IMR-90 (cell line): ENCODE data around the gene DHCR7. TPM values are rescaled to one million over a fixed set of nuclear protein-coding genes. Genes with fewer than 3 reads are reported as not detected.

ENCODE experiments used
- ATAC-seq: fragments of 200-7000 bp; cut with Tn5 transposase; 2 replicates; pipeline ENCODE4 v1.9.1; 2020; ENCODE audit warnings: low read depth, mild to moderate bottlenecking, moderate library complexity
- BruUV-seq: library from RNA; stranded (reverse); fragments of 400-500 nt; replicated peaks from 2 replicates; lab custom pipeline; 2021; lab: Mats Ljungman, UMichigan
- CTCF ChIA-PET: fragments of 300-600 bp; formaldehyde crosslinking; extraction: SDS; loops from one replicate; lab custom pipeline; 2021; ENCODE audit warnings: antibody characterized with exemption; lab: Yijun Ruan, JAX
- POLR2A ChIA-PET: fragments of 300-600 bp; sonication (Branson Sonifier 250); formaldehyde crosslinking; loops from one replicate; lab custom pipeline; 2022; ENCODE audit warnings: antibody characterized with exemption; ENCODE audit not compliant: unreplicated experiment; lab: Charles Lee
- DNase-seq: peaks from one replicate; pipeline ENCODE4 v3.0.0; 2013
- H2AFZ ChIP-seq: replicated peaks from 2 replicates; pipeline ENCODE3; 2013; ENCODE audit warnings: low read length, mild to moderate bottlenecking; ENCODE audit not compliant: poor library complexity
- H2AK5ac ChIP-seq: 2 replicates; pipeline ENCODE4 v1.6.1; 2013; ENCODE audit warnings: low read depth, low read length, inconsistent platforms
- H2AK9ac ChIP-seq: replicated peaks from 2 replicates; pipeline ENCODE3; 2013; ENCODE audit warnings: mild to moderate bottlenecking, low read depth, low read length, moderate library complexity; ENCODE audit not compliant: poor library complexity
- H2BK120ac ChIP-seq: 2 replicates; pipeline ENCODE4 v1.6.1; 2013; ENCODE audit warnings: low read depth, low read length, inconsistent platforms
- H2BK15ac ChIP-seq: 3 replicates; pipeline ENCODE4 v1.6.1; 2013; ENCODE audit warnings: low read depth, low read length, inconsistent platforms
- H2BK20ac ChIP-seq: 2 replicates; pipeline ENCODE4 v1.6.1; 2013; ENCODE audit warnings: low read depth, mild to moderate bottlenecking, inconsistent platforms, low read length, moderate library complexity
- H2BK5ac ChIP-seq: 2 replicates; pipeline ENCODE4 v1.6.1; 2013; ENCODE audit warnings: mild to moderate bottlenecking, low read depth, low read length, inconsistent platforms; ENCODE audit not compliant: poor library complexity, severe bottlenecking
- H3K14ac ChIP-seq: replicated peaks from 2 replicates; pipeline ENCODE4 v1.6.1; 2013; ENCODE audit warnings: low read depth, low read length, inconsistent platforms
- H3K18ac ChIP-seq: 2 replicates; pipeline ENCODE4 v1.6.1; 2013; ENCODE audit warnings: low read depth, low read length, control low read depth
- H3K23ac ChIP-seq: 2 replicates; pipeline ENCODE4 v1.6.1; 2013; ENCODE audit warnings: low read depth, low read length, inconsistent platforms
- H3K27ac ChIP-seq: 2 replicates; pipeline ENCODE4 v1.5.1; 2013; ENCODE audit warnings: mild to moderate bottlenecking, control low read depth, low read length; ENCODE audit not compliant: insufficient read depth
- H3K27me3 ChIP-seq: 2 replicates; pipeline ENCODE4 v1.6.1; 2013; ENCODE audit warnings: low read length; ENCODE audit not compliant: control insufficient read depth, insufficient read depth
- H3K36me3 ChIP-seq: 2 replicates; pipeline ENCODE4 v1.6.1; 2013; ENCODE audit warnings: low read length, mixed read lengths; ENCODE audit not compliant: control insufficient read depth, insufficient read depth
- H3K4ac ChIP-seq: 2 replicates; pipeline ENCODE4 v1.6.1; 2013; ENCODE audit warnings: low read depth, low read length, inconsistent platforms
- H3K4me1 ChIP-seq: 2 replicates; pipeline ENCODE4 v1.6.1; 2013; ENCODE audit warnings: low read length, mixed read lengths; ENCODE audit not compliant: control insufficient read depth, insufficient read depth
- H3K4me2 ChIP-seq: 2 replicates; pipeline ENCODE4 v1.6.1; 2013; ENCODE audit warnings: low read depth, mild to moderate bottlenecking, control low read depth, low read length, moderate library complexity
- H3K4me3 ChIP-seq: 2 replicates; pipeline ENCODE4 v1.5.1; 2013; ENCODE audit warnings: low read depth, mild to moderate bottlenecking, control low read depth, low read length, moderate library complexity; ENCODE audit not compliant: insufficient read depth
- H3K56ac ChIP-seq: 2 replicates; pipeline ENCODE4 v1.6.1; 2013; ENCODE audit warnings: low read length, inconsistent platforms; ENCODE audit not compliant: insufficient read depth; ENCODE audit errors: extremely low read depth
- H3K79me1 ChIP-seq, 2 experiments: 2 replicates each; pipeline ENCODE4 v1.6.1; 2013; ENCODE audit warnings: low read length in 2 of 2, inconsistent platforms in 1 of 2, low read depth in 1 of 2
- H3K9ac ChIP-seq: 2 replicates; pipeline ENCODE4 v1.6.1; 2013; ENCODE audit warnings: low read depth, low read length, control low read depth
- H3K9me1 ChIP-seq: 2 replicates; pipeline ENCODE4 v1.6.1; 2013; ENCODE audit warnings: low read length, inconsistent platforms; ENCODE audit not compliant: insufficient read depth
- H3K9me3 ChIP-seq: 2 replicates; pipeline ENCODE4 v1.6.1; 2013; ENCODE audit warnings: low read length; ENCODE audit not compliant: control insufficient read depth, insufficient read depth
- H4K20me1 ChIP-seq: 2 replicates; pipeline ENCODE4 v1.6.1; 2013; ENCODE audit warnings: low read length, inconsistent platforms; ENCODE audit not compliant: insufficient read depth
- H4K5ac ChIP-seq: 2 replicates; pipeline ENCODE4 v1.6.1; 2013; ENCODE audit warnings: mild to moderate bottlenecking, low read depth, low read length, control low read depth
- H4K8ac ChIP-seq, 2 experiments: 2 replicates each; pipeline ENCODE4 v1.6.1; 2013; ENCODE audit warnings: low read depth in 2 of 2, low read length in 2 of 2, control low read depth in 1 of 2, inconsistent platforms in 1 of 2
- H4K91ac ChIP-seq: 2 replicates; pipeline ENCODE4 v1.6.1; 2013; ENCODE audit warnings: low read depth, low read length, inconsistent platforms; ENCODE audit not compliant: insufficient read depth
- BHLHE40 ChIP-seq: fragments of 150-350 bp; IDR thresholded peaks from 2 replicates; pipeline ENCODE4 v1.6.1; 2016; ENCODE audit warnings: mild to moderate bottlenecking, low read depth, low read length
- CEBPB ChIP-seq: IDR thresholded peaks from 2 replicates; pipeline ENCODE4 v1.6.1; 2012; ENCODE audit warnings: low read depth, low read length, improper control_type of control experiment
- CHD1 ChIP-seq: IDR thresholded peaks from 2 replicates; pipeline ENCODE4 v1.6.1; 2012; ENCODE audit warnings: low read depth, low read length, improper control_type of control experiment
- FOS ChIP-seq: fragments of 150-350 bp; IDR thresholded peaks from 2 replicates; pipeline ENCODE4 v1.6.1; 2016; ENCODE audit warnings: low read depth, low read length
- MAFK ChIP-seq: IDR thresholded peaks from 2 replicates; pipeline ENCODE4 v1.6.1; 2012; ENCODE audit warnings: low read depth, low read length, improper control_type of control experiment
- MAZ ChIP-seq: IDR thresholded peaks from 2 replicates; pipeline ENCODE4 v1.6.1; 2012; ENCODE audit warnings: low read depth, mild to moderate bottlenecking, low read length, improper control_type of control experiment, moderate library complexity, borderline replicate concordance
- MXI1 ChIP-seq: IDR thresholded peaks from 2 replicates; pipeline ENCODE4 v1.6.1; 2012; ENCODE audit warnings: low read depth, mild to moderate bottlenecking, low read length, moderate library complexity, borderline replicate concordance
- NFE2L2 ChIP-seq: fragments of 150-350 bp; IDR thresholded peaks from 2 replicates; pipeline ENCODE4 v1.6.1; 2016; ENCODE audit warnings: low read depth, mild to moderate bottlenecking, low read length
- POLR2A ChIP-seq: IDR thresholded peaks from 2 replicates; pipeline ENCODE4 v1.6.1; 2012; ENCODE audit warnings: mild to moderate bottlenecking, low read depth, low read length
- RAD21 ChIP-seq: IDR thresholded peaks from 2 replicates; pipeline ENCODE4 v1.6.1; 2012; ENCODE audit warnings: low read length, improper control_type of control experiment
- RCOR1 ChIP-seq: IDR thresholded peaks from 2 replicates; pipeline ENCODE4 v1.6.1; 2012; ENCODE audit warnings: mild to moderate bottlenecking, low read length, improper control_type of control experiment; ENCODE audit not compliant: insufficient replicate concordance
- RFX5 ChIP-seq: IDR thresholded peaks from 2 replicates; pipeline ENCODE4 v1.8.0; 2012; ENCODE audit warnings: low read depth, mild to moderate bottlenecking, low read length, moderate library complexity
- SMC3 ChIP-seq: fragments of 150-350 bp; IDR thresholded peaks from 2 replicates; pipeline ENCODE4 v1.6.1; 2016; ENCODE audit warnings: low read depth, mild to moderate bottlenecking, antibody characterized with exemption, low read length, moderate library complexity
- WGBS, 2 experiments: methylation state at CpG; one replicate each; pipeline versions ENCODE4 v1.1.5 to v1.1.7; 2013; ENCODE audit warnings: missing lambda C conversion rate in 2 of 2; ENCODE audit not compliant: insufficient read length in 1 of 2; ENCODE audit errors: extremely low coverage in 2 of 2; 5-methylcytosine and 5-hydroxymethylcytosine counted together
- dilution Hi-C: fragments of 300-500 bp; cut with HindIII; formaldehyde crosslinking; loops from one replicate; pipeline ENCODE4 v1.14.3; 2018; ENCODE audit warnings: low sequenced_read_pairs; ENCODE audit not compliant: unreplicated experiment
- in situ Hi-C: fragments of 300-500 bp; cut with MboI; formaldehyde crosslinking; loops from 3 replicates; pipeline ENCODE4 v1.14.3; 2019; ENCODE audit warnings: low sequenced_read_pairs, inconsistent platforms, mixed read lengths
- intact Hi-C: fragments of 100-400 bp; cut with micrococcal nuclease; formaldehyde crosslinking; loops from 2 replicates; pipeline ENCODE4 v1.10.0; 2022
- polyA plus RNA-seq, 3 experiments: library from polyadenylated mRNA; depleted of rRNA; stranded (reverse); fragments of >200 nt; gene quantifications; 2 replicates each; pipeline ENCODE4 v1.2.3, GENCODE V29; 2012; ENCODE audit warnings: low replicate concordance in 1 of 3
- total RNA-seq: library from RNA; depleted of rRNA; stranded (reverse); fragments of >200 nt; gene quantifications from 2 replicates; pipeline ENCODE4 v1.2.3, GENCODE V29; 2012
- TF ChIP-seq, protein P1 (sequence below): conservative IDR thresholded peaks from 2 replicates; pipeline ENCODE4 v1.5.1; 2012; ENCODE audit warnings: mild to moderate bottlenecking, low read depth, low read length, improper control_type of control experiment
- TF ChIP-seq, protein P2 (sequence below): fragments of 150-350 bp; IDR thresholded peaks from 2 replicates; pipeline ENCODE4 v1.6.1; 2016; ENCODE audit warnings: low read depth, mild to moderate bottlenecking, low read length, moderate library complexity, borderline replicate concordance
- TF ChIP-seq, protein P3 (sequence below): fragments of 150-350 bp; IDR thresholded peaks from 2 replicates; pipeline ENCODE4 v1.6.1; 2017; ENCODE audit warnings: mild to moderate bottlenecking, antibody characterized with exemption, low read length, low read depth

DHCR7 gene
- total and polyA plus RNA-seq, 2 of the 4 experiments (the other 2 are of a cell fraction) = 22.0 to 43.3 TPM

DNA sequence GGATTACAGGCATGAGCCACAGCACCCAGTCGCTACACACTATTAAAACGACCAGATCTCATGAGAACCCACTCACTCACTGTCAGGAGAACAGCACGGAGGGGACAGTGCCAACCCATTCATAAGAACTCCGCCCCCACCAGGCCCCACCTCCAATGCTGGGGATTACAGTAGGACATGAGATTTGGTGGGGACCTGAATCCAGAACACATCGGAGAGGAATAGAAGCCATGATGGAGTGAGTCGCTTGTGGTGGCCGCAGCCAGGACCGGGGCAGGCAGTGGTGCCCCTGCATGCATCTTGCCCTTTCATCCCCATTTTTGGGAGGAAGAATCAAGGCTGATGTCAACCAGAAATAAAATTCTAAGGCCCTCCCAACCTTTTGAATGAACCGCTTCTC, 13.5 kb upstream of the DHCR7 start:
- H4K20me1 ChIP-seq = no peaks in the 10 kb centered on the region
- in situ Hi-C loops (no loop called here), intact Hi-C loops (no loop called here), dilution Hi-C loops (no loop called here)
- ATAC-seq = no peak
- POLR2A ChIA-PET = no interaction called here
- TF ChIP-seq MAFK = no peak
- TF ChIP-seq, protein P1, sequence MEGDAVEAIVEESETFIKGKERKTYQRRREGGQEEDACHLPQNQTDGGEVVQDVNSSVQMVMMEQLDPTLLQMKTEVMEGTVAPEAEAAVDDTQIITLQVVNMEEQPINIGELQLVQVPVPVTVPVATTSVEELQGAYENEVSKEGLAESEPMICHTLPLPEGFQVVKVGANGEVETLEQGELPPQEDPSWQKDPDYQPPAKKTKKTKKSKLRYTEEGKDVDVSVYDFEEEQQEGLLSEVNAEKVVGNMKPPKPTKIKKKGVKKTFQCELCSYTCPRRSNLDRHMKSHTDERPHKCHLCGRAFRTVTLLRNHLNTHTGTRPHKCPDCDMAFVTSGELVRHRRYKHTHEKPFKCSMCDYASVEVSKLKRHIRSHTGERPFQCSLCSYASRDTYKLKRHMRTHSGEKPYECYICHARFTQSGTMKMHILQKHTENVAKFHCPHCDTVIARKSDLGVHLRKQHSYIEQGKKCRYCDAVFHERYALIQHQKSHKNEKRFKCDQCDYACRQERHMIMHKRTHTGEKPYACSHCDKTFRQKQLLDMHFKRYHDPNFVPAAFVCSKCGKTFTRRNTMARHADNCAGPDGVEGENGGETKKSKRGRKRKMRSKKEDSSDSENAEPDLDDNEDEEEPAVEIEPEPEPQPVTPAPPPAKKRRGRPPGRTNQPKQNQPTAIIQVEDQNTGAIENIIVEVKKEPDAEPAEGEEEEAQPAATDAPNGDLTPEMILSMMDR = no peak
- TF ChIP-seq, protein P2, sequence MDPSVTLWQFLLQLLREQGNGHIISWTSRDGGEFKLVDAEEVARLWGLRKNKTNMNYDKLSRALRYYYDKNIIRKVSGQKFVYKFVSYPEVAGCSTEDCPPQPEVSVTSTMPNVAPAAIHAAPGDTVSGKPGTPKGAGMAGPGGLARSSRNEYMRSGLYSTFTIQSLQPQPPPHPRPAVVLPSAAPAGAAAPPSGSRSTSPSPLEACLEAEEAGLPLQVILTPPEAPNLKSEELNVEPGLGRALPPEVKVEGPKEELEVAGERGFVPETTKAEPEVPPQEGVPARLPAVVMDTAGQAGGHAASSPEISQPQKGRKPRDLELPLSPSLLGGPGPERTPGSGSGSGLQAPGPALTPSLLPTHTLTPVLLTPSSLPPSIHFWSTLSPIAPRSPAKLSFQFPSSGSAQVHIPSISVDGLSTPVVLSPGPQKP = no peak
- TF ChIP-seq, protein P3, sequence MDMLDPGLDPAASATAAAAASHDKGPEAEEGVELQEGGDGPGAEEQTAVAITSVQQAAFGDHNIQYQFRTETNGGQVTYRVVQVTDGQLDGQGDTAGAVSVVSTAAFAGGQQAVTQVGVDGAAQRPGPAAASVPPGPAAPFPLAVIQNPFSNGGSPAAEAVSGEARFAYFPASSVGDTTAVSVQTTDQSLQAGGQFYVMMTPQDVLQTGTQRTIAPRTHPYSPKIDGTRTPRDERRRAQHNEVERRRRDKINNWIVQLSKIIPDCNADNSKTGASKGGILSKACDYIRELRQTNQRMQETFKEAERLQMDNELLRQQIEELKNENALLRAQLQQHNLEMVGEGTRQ = no peak
- TF ChIP-seq CEBPB = no peak
- no peak for TF ChIP-seq CHD1
- no peak for TF ChIP-seq RCOR1
- TF ChIP-seq BHLHE40 = no peak
- no peak for TF ChIP-seq FOS
- no peak for TF ChIP-seq RAD21
- no peak for TF ChIP-seq MAZ
- TF ChIP-seq NFE2L2 = no peak
- TF ChIP-seq SMC3 = no peak
- no peak for TF ChIP-seq RFX5
- no peak for TF ChIP-seq MXI1
- TF ChIP-seq POLR2A = no peak
- no peak overlapping the region for H4K91ac ChIP-seq
- no peak overlapping the region for H3K56ac ChIP-seq
- no peak overlapping the region for H3K9ac ChIP-seq
- BruUV-seq = no TSS peak
- peaks cover 4 to 9% of the 10 kb centered on the region in 2 experiments; a peak in 2 of 4 replicates for H3K79me1 ChIP-seq
- no peak overlapping the region for H2BK5ac ChIP-seq
- no peak overlapping the region for H3K23ac ChIP-seq
- no peak overlapping the region for H2AK9ac ChIP-seq
- no peak overlapping the region for H2BK120ac ChIP-seq
- H2BK20ac ChIP-seq = no peak overlapping the region
- no peaks in the 10 kb centered on the region for H3K4me1 ChIP-seq
- H3K9me3 ChIP-seq = no peaks in the 10 kb centered on the region
- H3K4me2 ChIP-seq = no peak overlapping the region
- no peak overlapping the region for H3K4ac ChIP-seq
- H3K18ac ChIP-seq = no peak overlapping the region
- H2AFZ ChIP-seq = no peak overlapping the region
- no peaks in the 10 kb centered on the region for H3K9me1 ChIP-seq
- DNase-seq = no peak
- H2BK15ac ChIP-seq = no peak overlapping the region
- H3K27me3 ChIP-seq = no peaks in the 10 kb centered on the region
- CTCF ChIA-PET = no interaction called here
- H3K27ac ChIP-seq = no peak overlapping the region
- H2AK5ac ChIP-seq = no peak overlapping the region
- H4K8ac ChIP-seq = no peak overlapping the region
- H3K36me3 ChIP-seq = peaks cover 57% of the 10 kb centered on the region
- no peak overlapping the region for H3K14ac ChIP-seq
- H3K4me3 ChIP-seq = no peak overlapping the region
- H4K5ac ChIP-seq = no peak overlapping the region
- no CpG with 5 or more reads among the region's 9 CpGs for whole genome bisulfite sequencing, 2 experiments
